Karpas-422 (cell line): ENCODE data around the gene TNRC6B. TPM values are rescaled to one million over a fixed set of nuclear protein-coding genes. Genes with fewer than 3 reads are reported as not detected.
"Not testable (repeated sequence)": the region's sequence is repeated elsewhere in the genome, so short reads cannot be mapped to it uniquely, and the experiment has no call there.

Experiments
- DNase-seq: peaks from one replicate; pipeline ENCODE4 v3.0.0-alpha.2; 2015
- H2AFZ ChIP-seq: fragments of 200-600 bp; sonication (generic); 2 replicates; pipeline ENCODE4 v1.6.1; 2014; ENCODE audit warnings: antibody characterized with exemption, low read length, mixed read lengths
- H3K27ac ChIP-seq: fragments of 200-600 bp; sonication (generic); 2 replicates; pipeline ENCODE4 v1.5.1; 2014; ENCODE audit warnings: mild to moderate bottlenecking, low read length, moderate library complexity
- H3K27me3 ChIP-seq: fragments of 200-600 bp; sonication (generic); 2 replicates; pipeline ENCODE4 v1.6.1; 2014; ENCODE audit warnings: low read length, mixed read lengths
- H3K36me3 ChIP-seq: fragments of 200-600 bp; sonication (generic); 2 replicates; pipeline ENCODE4 v1.6.1; 2014; ENCODE audit warnings: low read length, mixed read lengths; ENCODE audit not compliant: insufficient read depth
- H3K4me1 ChIP-seq: fragments of 200-600 bp; sonication (generic); 2 replicates; pipeline ENCODE4 v1.6.1; 2014; ENCODE audit warnings: mild to moderate bottlenecking, low read length, mixed read lengths
- H3K4me2 ChIP-seq: fragments of 200-600 bp; sonication (generic); 2 replicates; pipeline ENCODE4 v1.6.1; 2014; ENCODE audit warnings: low read length, low read depth, mild to moderate bottlenecking; ENCODE audit not compliant: poor library complexity, severe bottlenecking
- H3K4me3 ChIP-seq: fragments of 200-600 bp; sonication (generic); 2 replicates; pipeline ENCODE4 v1.5.1; 2014; ENCODE audit warnings: mild to moderate bottlenecking, antibody characterized with exemption, low read length, mixed read lengths
- H3K79me2 ChIP-seq: fragments of 200-600 bp; sonication (generic); 2 replicates; pipeline ENCODE4 v1.6.1; 2014; ENCODE audit warnings: mild to moderate bottlenecking, low read length, mixed read lengths
- H3K9ac ChIP-seq: fragments of 200-600 bp; sonication (generic); 2 replicates; pipeline ENCODE4 v1.6.0; 2014; ENCODE audit warnings: low read length
- H3K9me2 ChIP-seq: fragments of 200-600 bp; sonication (generic), shearing (Covaris generic); replicated peaks from 2 replicates; pipeline ENCODE4 v1.6.0; 2014; ENCODE audit warnings: mild to moderate bottlenecking, low read length, moderate library complexity; ENCODE audit not compliant: insufficient read depth
- H3K9me3 ChIP-seq: fragments of 300-700, 200-600 bp; sonication (generic); 2 replicates; pipeline ENCODE4 v1.6.1; 2014; ENCODE audit warnings: low read length, mixed read lengths
- H4K20me1 ChIP-seq: fragments of 200-600 bp; sonication (generic); 2 replicates; pipeline ENCODE4 v1.6.1; 2014; ENCODE audit warnings: mild to moderate bottlenecking, antibody characterized with exemption, low read length, low read depth; ENCODE audit not compliant: insufficient read depth
- total RNA-seq: library from RNA; depleted of rRNA; stranded (reverse); fragments of >200 nt; shearing (Covaris generic); gene quantifications from 2 replicates; pipeline ENCODE4 v1.2.3, GENCODE V29; 2014; ENCODE audit warnings: low replicate concordance

The TNRC6B gene
- total RNA-seq, 1 experiment from 2014 or later, result 32.0 TPM

- H4K20me1 ChIP-seq, result no peaks in the 10 kb centered on the region; the same call in 1 of the 2 replicates
- H3K4me3 ChIP-seq, result peak overlapping the region; percentile 78
- peak overlapping the region; percentile 82 for H3K9ac ChIP-seq
- H3K4me1 ChIP-seq, result peaks cover 49% of the 10 kb centered on the region
- H3K79me2 ChIP-seq, result peaks cover 64% of the 10 kb centered on the region
- peak overlapping the region; percentile 97 for H3K4me2 ChIP-seq
- no peaks in the 10 kb centered on the region for H3K9me2 ChIP-seq
- no peaks in the 10 kb centered on the region for H3K27me3 ChIP-seq
- peak; percentile 92 for DNase-seq
- H2AFZ ChIP-seq, result no peak overlapping the region
- no peaks in the 10 kb centered on the region for H3K9me3 ChIP-seq
- H3K36me3 ChIP-seq, result no peaks in the 10 kb centered on the region
- peak overlapping the region; percentile 98 for H3K27ac ChIP-seq
Observed at GRCh38 chr22:40178417-40179409, 988 bp downstream of the TNRC6B start.

GRCh38 chr22:40179526-40179925 lies 1.8 kb downstream of the TNRC6B start:
- H4K20me1 ChIP-seq, result peaks cover 6% of the 10 kb centered on the region; the same call in 1 of the 2 replicates
- no peaks in the 10 kb centered on the region for H3K9me3 ChIP-seq
- H3K4me1 ChIP-seq, result peaks cover 49% of the 10 kb centered on the region
- H3K27me3 ChIP-seq, result no peaks in the 10 kb centered on the region
- peak overlapping the region; percentile 82 for H3K9ac ChIP-seq
- peak overlapping the region; percentile 98 for H3K27ac ChIP-seq
- no peaks in the 10 kb centered on the region for H3K36me3 ChIP-seq
- peak overlapping the region; percentile 78 for H3K4me3 ChIP-seq
- H3K9me2 ChIP-seq, result no peaks in the 10 kb centered on the region
- DNase-seq, result no peak
- H3K79me2 ChIP-seq, result peaks cover 70% of the 10 kb centered on the region
- no peak overlapping the region for H2AFZ ChIP-seq
- peak overlapping the region; percentile 97 for H3K4me2 ChIP-seq

- H3K27me3 ChIP-seq, result no peaks in the 10 kb centered on the region
- no peaks in the 10 kb centered on the region for H3K36me3 ChIP-seq
- peak overlapping the region; percentile 97 for H3K4me2 ChIP-seq
- peaks cover 48% of the 10 kb centered on the region for H3K4me1 ChIP-seq
- no peaks in the 10 kb centered on the region for H3K9me2 ChIP-seq
- peak overlapping the region; percentile 78 for H3K4me3 ChIP-seq
- H4K20me1 ChIP-seq, result peaks cover 6% of the 10 kb centered on the region; the same call in 1 of the 2 replicates
- no peak overlapping the region for H2AFZ ChIP-seq
- DNase-seq, result no peak
- peak overlapping the region; percentile 98 for H3K27ac ChIP-seq
- H3K79me2 ChIP-seq, result peaks cover 78% of the 10 kb centered on the region
- H3K9me3 ChIP-seq, result no peaks in the 10 kb centered on the region
- peak overlapping the region; percentile 82 for H3K9ac ChIP-seq
Observed at GRCh38 chr22:40180403-40180802, 2.7 kb downstream of the TNRC6B start.

- H3K4me1 ChIP-seq, result peaks cover 38% of the 10 kb centered on the region
- no peak overlapping the region for H3K4me3 ChIP-seq
- no peak overlapping the region for H3K4me2 ChIP-seq
- no peaks in the 10 kb centered on the region for H3K27me3 ChIP-seq
- no peaks in the 10 kb centered on the region for H3K9me2 ChIP-seq
- no peaks in the 10 kb centered on the region for H3K36me3 ChIP-seq
- H3K9me3 ChIP-seq, result no peaks in the 10 kb centered on the region
- H2AFZ ChIP-seq, result no peak overlapping the region
- H4K20me1 ChIP-seq, result peaks cover 6% of the 10 kb centered on the region; the same call in 1 of the 2 replicates
- H3K27ac ChIP-seq, result no peak overlapping the region
- DNase-seq, result no peak
- H3K9ac ChIP-seq, result no peak overlapping the region
- peaks cover 83% of the 10 kb centered on the region for H3K79me2 ChIP-seq
Observed at GRCh38 chr22:40181323-40181722, 3.6 kb downstream of the TNRC6B start.

GRCh38 chr22:40182231-40182835 lies 4.6 kb downstream of the TNRC6B start:
- Histone ChIP-seq H3K79me2 (peaks cover 91% of the 10 kb centered on the region), H3K27ac (no peak overlapping the region), H3K36me3 (no peaks in the 10 kb centered on the region), H3K4me2 (no peak overlapping the region), H3K9ac (no peak overlapping the region), H4K20me1 (peaks cover 7% of the 10 kb centered on the region; the same call in 1 of the 2 replicates), H3K9me2 (no peaks in the 10 kb centered on the region), H3K9me3 (no peaks in the 10 kb centered on the region), H2AFZ (no peak overlapping the region), H3K4me3 (no peak overlapping the region), H3K4me1 (peaks cover 28% of the 10 kb centered on the region), H3K27me3 (no peaks in the 10 kb centered on the region)
- DNase-seq, result no peak

- H3K9ac ChIP-seq, result no peak overlapping the region
- no peak overlapping the region for H2AFZ ChIP-seq
- no peaks in the 10 kb centered on the region for H3K27me3 ChIP-seq
- peaks cover 10% of the 10 kb centered on the region; the same call in 1 of the 2 replicates for H4K20me1 ChIP-seq
- no peak for DNase-seq
- no peaks in the 10 kb centered on the region for H3K9me2 ChIP-seq
- peaks cover 97% of the 10 kb centered on the region for H3K79me2 ChIP-seq
- H3K27ac ChIP-seq, result no peak overlapping the region
- no peak overlapping the region for H3K4me2 ChIP-seq
- H3K4me3 ChIP-seq, result no peak overlapping the region
- H3K4me1 ChIP-seq, result peaks cover 27% of the 10 kb centered on the region
- H3K36me3 ChIP-seq, result no peaks in the 10 kb centered on the region
- no peaks in the 10 kb centered on the region for H3K9me3 ChIP-seq
Observed at GRCh38 chr22:40183029-40183581, 5.4 kb downstream of the TNRC6B start.

- not testable (repeated sequence) for DNase-seq, H3K36me3 ChIP-seq, H3K4me3 ChIP-seq, H3K27me3 ChIP-seq, H3K27ac ChIP-seq, H3K9me3 ChIP-seq, H4K20me1 ChIP-seq, H2AFZ ChIP-seq, H3K4me2 ChIP-seq, H3K9me2 ChIP-seq, H3K9ac ChIP-seq
- Histone ChIP-seq H3K79me2 (peaks cover 98% of the 10 kb centered on the region), H3K4me1 (peaks cover 30% of the 10 kb centered on the region)
Observed at GRCh38 chr22:40183603-40184002, 5.9 kb downstream of the TNRC6B start.

GRCh38 chr22:40187389-40187788 lies 9.7 kb downstream of the TNRC6B start:
- Histone ChIP-seq H3K4me2 (no peak overlapping the region), H3K27me3 (no peaks in the 10 kb centered on the region), H3K9me2 (no peaks in the 10 kb centered on the region), H3K36me3 (no peaks in the 10 kb centered on the region), H3K9ac (no peak overlapping the region), H3K4me1 (peaks cover 18% of the 10 kb centered on the region), H3K9me3 (no peaks in the 10 kb centered on the region), H2AFZ (no peak overlapping the region), H3K27ac (no peak overlapping the region), H3K4me3 (no peak overlapping the region), H4K20me1 (peaks cover 10% of the 10 kb centered on the region; the same call in 1 of the 2 replicates), H3K79me2 (peaks cover 98% of the 10 kb centered on the region)
- no peak for DNase-seq
